ENCODE measurements around the gene PFDN6.
A peak's percentile ranks its signal among the peaks of the same experiment; 100 is the strongest.

PFDN6 gene

GRCh38 chr6:33318426-33319073, 29.1 kb downstream of the PFDN6 start:
- Histone ChIP-seq H3K9me3 (ENCODE audit: control insufficient read depth in 2 of 2, low read length in 2 of 2) (no peaks in the 10 kb centered on the region), H3K9ac (ENCODE audit: low read length in 2 of 2) (peak overlapping the region in 1 of 2 donors; percentile 73), H3K27me3 (ENCODE audit: control insufficient read depth in 1 of 2, insufficient read depth in 2 of 2, low read length in 2 of 2) (no peaks in the 10 kb centered on the region), H3K4me1 (ENCODE audit: control insufficient read depth, insufficient read depth, low read length) (peaks cover 60% of the 10 kb centered on the region), H3K36me3 (ENCODE audit: control insufficient read depth in 2 of 2, insufficient read depth in 2 of 2, low read length in 2 of 2) (peaks cover 21 to 25% of the 10 kb centered on the region in 2 donors), H3K4me3 (ENCODE audit: low read length in 2 of 2) (peak overlapping the region; percentile 83), H3K27ac (ENCODE audit: low read length) (peak overlapping the region; percentile 81)

DNA sequence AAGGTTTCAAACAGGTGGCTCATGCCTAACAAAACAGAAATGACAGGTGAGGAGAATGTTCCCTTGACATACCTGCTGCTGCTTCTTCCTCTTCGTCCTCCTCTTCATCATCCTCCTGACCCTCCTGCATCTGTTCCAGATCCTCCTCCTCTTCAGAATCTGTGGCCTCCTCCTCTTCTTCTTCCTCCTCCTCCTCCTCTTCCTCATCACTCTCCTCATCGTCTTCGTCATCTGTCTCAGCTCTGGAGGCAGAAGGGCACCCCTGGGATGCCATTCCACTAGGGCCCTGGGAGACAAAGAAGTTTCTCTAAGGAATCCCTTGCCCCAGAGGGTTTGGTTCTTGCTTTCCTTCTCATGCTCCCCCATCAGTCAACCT, 30.5 kb downstream of the PFDN6 start:
- no peak overlapping the region for H3K9ac ChIP-seq (ENCODE audit: low read length in 2 of 2)
- H3K9me3 ChIP-seq (ENCODE audit: control insufficient read depth in 2 of 2, low read length in 2 of 2): no peaks in the 10 kb centered on the region
- peak overlapping the region; percentile 41 for H3K27ac ChIP-seq (ENCODE audit: low read length)
- H3K4me3 ChIP-seq (ENCODE audit: low read length in 2 of 2): no peak overlapping the region
- peaks cover 59% of the 10 kb centered on the region for H3K4me1 ChIP-seq (ENCODE audit: control insufficient read depth, insufficient read depth, low read length)
- peaks cover 21 to 25% of the 10 kb centered on the region in 2 donors for H3K36me3 ChIP-seq (ENCODE audit: control insufficient read depth in 2 of 2, insufficient read depth in 2 of 2, low read length in 2 of 2)
- no peaks in the 10 kb centered on the region for H3K27me3 ChIP-seq (ENCODE audit: control insufficient read depth in 1 of 2, insufficient read depth in 2 of 2, low read length in 2 of 2)

DNA sequence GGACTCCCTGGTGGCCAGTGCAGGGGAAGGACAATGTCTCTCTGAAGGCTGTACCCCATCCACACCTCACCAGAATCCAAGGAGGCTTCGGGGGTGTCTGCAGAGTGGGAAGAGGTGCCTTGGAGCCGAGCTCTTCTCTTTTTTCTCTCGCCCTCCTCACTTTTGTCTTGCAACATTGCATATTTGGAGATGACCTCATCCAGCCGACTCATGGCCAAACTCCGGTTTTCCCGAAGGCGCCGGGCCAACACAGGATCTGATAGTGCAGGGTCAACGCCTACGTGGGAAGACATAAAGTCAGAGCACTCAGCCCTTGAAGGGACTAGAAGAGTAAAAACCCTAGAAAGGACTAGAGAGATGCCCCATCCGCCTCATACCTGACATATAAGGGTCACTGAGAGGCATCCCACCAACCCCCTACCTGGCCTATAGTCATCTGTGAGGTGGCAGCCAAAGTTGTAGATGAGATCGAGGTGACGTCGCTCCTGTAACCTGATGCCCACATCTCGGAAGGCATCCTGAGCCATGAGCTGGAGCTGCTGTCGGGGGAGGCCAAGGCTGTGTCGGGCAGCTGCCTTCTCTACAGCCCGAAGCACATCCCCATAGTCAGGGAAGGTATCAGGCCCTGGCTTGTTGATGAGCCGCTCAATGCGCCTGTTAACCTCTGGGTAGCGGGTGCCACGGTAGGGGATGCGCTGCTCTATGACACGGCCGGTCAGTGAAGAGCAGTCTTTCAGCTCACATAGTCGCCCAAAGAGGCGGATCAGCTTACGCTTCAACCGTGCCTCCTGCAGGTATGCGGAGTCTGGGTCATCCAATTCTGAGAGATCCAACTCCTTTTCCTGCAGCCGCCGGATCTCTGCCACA, 31.1 kb downstream of the PFDN6 start:
- Histone ChIP-seq H3K4me1 (ENCODE audit: control insufficient read depth, insufficient read depth, low read length) (peaks cover 53% of the 10 kb centered on the region), H3K27ac (ENCODE audit: low read length) (peak overlapping the region; percentile 41), H3K36me3 (ENCODE audit: control insufficient read depth in 2 of 2, insufficient read depth in 2 of 2, low read length in 2 of 2) (peaks cover 21 to 25% of the 10 kb centered on the region in 2 donors), H3K9ac (ENCODE audit: low read length in 2 of 2) (peak overlapping the region in 1 of 2 donors; percentile 58), H3K9me3 (ENCODE audit: control insufficient read depth in 2 of 2, low read length in 2 of 2) (no peaks in the 10 kb centered on the region), H3K4me3 (ENCODE audit: low read length in 2 of 2) (no peak overlapping the region), H3K27me3 (ENCODE audit: control insufficient read depth in 1 of 2, insufficient read depth in 2 of 2, low read length in 2 of 2) (no peaks in the 10 kb centered on the region)

- no peak overlapping the region for H3K9ac ChIP-seq (ENCODE audit: low read length in 2 of 2)
- H3K4me3 ChIP-seq (ENCODE audit: low read length in 2 of 2): peak overlapping the region in 1 of 2 donors; percentile 90
- H3K9me3 ChIP-seq (ENCODE audit: control insufficient read depth in 2 of 2, low read length in 2 of 2): no peaks in the 10 kb centered on the region
- H3K27ac ChIP-seq (ENCODE audit: low read length): no peak overlapping the region
- peaks cover 21 to 25% of the 10 kb centered on the region in 2 donors for H3K36me3 ChIP-seq (ENCODE audit: control insufficient read depth in 2 of 2, insufficient read depth in 2 of 2, low read length in 2 of 2)
- H3K4me1 ChIP-seq (ENCODE audit: control insufficient read depth, insufficient read depth, low read length): peaks cover 52% of the 10 kb centered on the region
- H3K27me3 ChIP-seq (ENCODE audit: control insufficient read depth in 1 of 2, insufficient read depth in 2 of 2, low read length in 2 of 2): no peaks in the 10 kb centered on the region
These were observed 31.8 kb downstream of the PFDN6 start for GRCh38 chr6:33321227-33321626.

GRCh38 chr6:33323623-33323948, 34.2 kb downstream of the PFDN6 start:
- Histone ChIP-seq H3K27me3 (ENCODE audit: control insufficient read depth in 1 of 2, insufficient read depth in 2 of 2, low read length in 2 of 2) (no peaks in the 10 kb centered on the region), H3K27ac (ENCODE audit: low read length) (peak overlapping the region; percentile 82), H3K9ac (ENCODE audit: low read length in 2 of 2) (peak overlapping the region; percentile 85 to 92), H3K36me3 (ENCODE audit: control insufficient read depth in 2 of 2, insufficient read depth in 2 of 2, low read length in 2 of 2) (peaks cover 21 to 24% of the 10 kb centered on the region in 2 donors), H3K4me1 (ENCODE audit: control insufficient read depth, insufficient read depth, low read length) (peaks cover 38% of the 10 kb centered on the region), H3K9me3 (ENCODE audit: control insufficient read depth in 2 of 2, low read length in 2 of 2) (no peaks in the 10 kb centered on the region), H3K4me3 (ENCODE audit: low read length in 2 of 2) (peak overlapping the region; percentile 82 to 90)

- Histone ChIP-seq H3K27me3 (ENCODE audit: control insufficient read depth in 1 of 2, insufficient read depth in 2 of 2, low read length in 2 of 2) (no peaks in the 10 kb centered on the region), H3K4me1 (ENCODE audit: control insufficient read depth, insufficient read depth, low read length) (peaks cover 34% of the 10 kb centered on the region), H3K9me3 (ENCODE audit: control insufficient read depth in 2 of 2, low read length in 2 of 2) (no peaks in the 10 kb centered on the region), H3K27ac (ENCODE audit: low read length) (peak overlapping the region; percentile 82), H3K36me3 (ENCODE audit: control insufficient read depth in 2 of 2, insufficient read depth in 2 of 2, low read length in 2 of 2) (peaks cover 18 to 19% of the 10 kb centered on the region in 2 donors), H3K4me3 (ENCODE audit: low read length in 2 of 2) (peak overlapping the region; percentile 82 to 90), H3K9ac (ENCODE audit: low read length in 2 of 2) (peak overlapping the region; percentile 85 to 92)
These were observed 34.7 kb downstream of the PFDN6 start for GRCh38 chr6:33324125-33324524.

DNA sequence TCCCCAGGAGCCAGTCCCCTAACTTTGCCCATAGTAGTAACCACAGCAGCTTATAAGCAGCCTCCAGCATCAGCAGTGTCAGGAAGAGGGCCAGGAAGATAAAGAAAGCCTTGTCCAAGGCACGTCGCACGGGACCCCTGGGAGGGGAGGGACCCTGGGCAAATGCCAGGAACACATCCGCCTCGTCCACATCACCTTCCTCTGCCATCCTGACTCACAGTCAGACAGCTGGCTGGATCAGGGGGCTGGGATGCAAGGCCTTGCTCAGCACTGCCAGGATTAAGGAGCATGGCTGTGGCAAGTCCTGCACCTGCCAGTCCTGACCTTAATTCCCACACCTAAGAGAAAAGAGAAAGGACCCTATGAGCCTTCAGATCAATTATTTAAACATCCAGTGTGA, 39.7 kb downstream of the PFDN6 start:
- Histone ChIP-seq H3K4me3 (ENCODE audit: low read length in 2 of 2) (no peak overlapping the region), H3K36me3 (ENCODE audit: control insufficient read depth in 2 of 2, insufficient read depth in 2 of 2, low read length in 2 of 2) (no peaks in the 10 kb centered on the region), H3K27ac (ENCODE audit: low read length) (no peak overlapping the region), H3K9me3 (ENCODE audit: control insufficient read depth in 2 of 2, low read length in 2 of 2) (no peaks in the 10 kb centered on the region), H3K27me3 (ENCODE audit: control insufficient read depth in 1 of 2, insufficient read depth in 2 of 2, low read length in 2 of 2) (no peaks in the 10 kb centered on the region), H3K4me1 (ENCODE audit: control insufficient read depth, insufficient read depth, low read length) (peaks cover 1% of the 10 kb centered on the region), H3K9ac (ENCODE audit: low read length in 2 of 2) (no peak overlapping the region)

GRCh38 chr6:33330736-33331135, 41.3 kb downstream of the PFDN6 start:
- H3K9ac ChIP-seq (ENCODE audit: low read length in 2 of 2): no peak overlapping the region
- H3K9me3 ChIP-seq (ENCODE audit: control insufficient read depth in 2 of 2, low read length in 2 of 2): no peaks in the 10 kb centered on the region
- H3K36me3 ChIP-seq (ENCODE audit: control insufficient read depth in 2 of 2, insufficient read depth in 2 of 2, low read length in 2 of 2): no peaks in the 10 kb centered on the region
- H3K27me3 ChIP-seq (ENCODE audit: control insufficient read depth in 1 of 2, insufficient read depth in 2 of 2, low read length in 2 of 2): no peaks in the 10 kb centered on the region
- no peaks in the 10 kb centered on the region for H3K4me1 ChIP-seq (ENCODE audit: control insufficient read depth, insufficient read depth, low read length)
- H3K4me3 ChIP-seq (ENCODE audit: low read length in 2 of 2): no peak overlapping the region
- no peak overlapping the region for H3K27ac ChIP-seq (ENCODE audit: low read length)

- Histone ChIP-seq H3K4me3 (ENCODE audit: low read length in 2 of 2) (no peak overlapping the region), H3K4me1 (ENCODE audit: control insufficient read depth, insufficient read depth, low read length) (no peaks in the 10 kb centered on the region), H3K27me3 (ENCODE audit: control insufficient read depth in 1 of 2, insufficient read depth in 2 of 2, low read length in 2 of 2) (no peaks in the 10 kb centered on the region), H3K27ac (ENCODE audit: low read length) (no peak overlapping the region), H3K9me3 (ENCODE audit: control insufficient read depth in 2 of 2, low read length in 2 of 2) (no peaks in the 10 kb centered on the region), H3K36me3 (ENCODE audit: control insufficient read depth in 2 of 2, insufficient read depth in 2 of 2, low read length in 2 of 2) (no peaks in the 10 kb centered on the region), H3K9ac (ENCODE audit: low read length in 2 of 2) (no peak overlapping the region)
These were observed 44.3 kb downstream of the PFDN6 start for GRCh38 chr6:33333666-33334065.

GRCh38 chr6:33335916-33336315, 46.5 kb downstream of the PFDN6 start:
- Histone ChIP-seq H3K9ac (ENCODE audit: low read length in 2 of 2) (no peak overlapping the region), H3K27me3 (ENCODE audit: control insufficient read depth in 1 of 2, insufficient read depth in 2 of 2, low read length in 2 of 2) (no peaks in the 10 kb centered on the region), H3K27ac (ENCODE audit: low read length) (no peak overlapping the region), H3K36me3 (ENCODE audit: control insufficient read depth in 2 of 2, insufficient read depth in 2 of 2, low read length in 2 of 2) (no peaks in the 10 kb centered on the region), H3K9me3 (ENCODE audit: control insufficient read depth in 2 of 2, low read length in 2 of 2) (no peaks in the 10 kb centered on the region), H3K4me3 (ENCODE audit: low read length in 2 of 2) (no peak overlapping the region), H3K4me1 (ENCODE audit: control insufficient read depth, insufficient read depth, low read length) (no peaks in the 10 kb centered on the region)

- Histone ChIP-seq H3K4me1 (ENCODE audit: control insufficient read depth, insufficient read depth, low read length) (no peaks in the 10 kb centered on the region), H3K36me3 (ENCODE audit: control insufficient read depth in 2 of 2, insufficient read depth in 2 of 2, low read length in 2 of 2) (no peaks in the 10 kb centered on the region), H3K27me3 (ENCODE audit: control insufficient read depth in 1 of 2, insufficient read depth in 2 of 2, low read length in 2 of 2) (no peaks in the 10 kb centered on the region), H3K4me3 (ENCODE audit: low read length in 2 of 2) (no peak overlapping the region), H3K27ac (ENCODE audit: low read length) (no peak overlapping the region), H3K9me3 (ENCODE audit: control insufficient read depth in 2 of 2, low read length in 2 of 2) (no peaks in the 10 kb centered on the region), H3K9ac (ENCODE audit: low read length in 2 of 2) (no peak overlapping the region)
These were observed 47.1 kb downstream of the PFDN6 start for GRCh38 chr6:33336495-33336894.
